Nephron progenitor cell (in vitro differentiated cells): ENCODE measurements around the gene TOM1L2.

ENCODE experiments used
- DNase-seq: peaks from one replicate; pipeline ENCODE4 v3.0.0; 2021
- H3K27ac Mint-ChIP-seq: 2 replicates; pipeline ENCODE4 v1.8.0; 2021; ENCODE audit warnings: mild to moderate bottlenecking, moderate library complexity, mixed read lengths
- H3K27me3 Mint-ChIP-seq: 2 replicates; pipeline ENCODE4 v1.8.0; 2021; ENCODE audit warnings: mild to moderate bottlenecking, low read depth, mixed read lengths; ENCODE audit not compliant: poor library complexity
- H3K36me3 Mint-ChIP-seq: 2 replicates; pipeline ENCODE4 v1.8.0; 2021; ENCODE audit warnings: low read depth, mixed read lengths
- H3K4me1 Mint-ChIP-seq: 2 replicates; pipeline ENCODE4 v1.8.0; 2021; ENCODE audit warnings: mixed read lengths
- H3K4me3 Mint-ChIP-seq: 2 replicates; pipeline ENCODE4 v1.8.0; 2021; ENCODE audit warnings: mild to moderate bottlenecking, moderate library complexity, mixed read lengths
- H3K9me3 Mint-ChIP-seq: 2 replicates; pipeline ENCODE4 v1.8.0; 2021; ENCODE audit warnings: mild to moderate bottlenecking, moderate library complexity, mixed read lengths
- CTCF ChIP-seq: fragments of 200-600 bp; sonication (generic); IDR thresholded peaks from 2 replicates; pipeline ENCODE4 v1.5.0; 2021; ENCODE audit warnings: antibody characterized with exemption

TOM1L2 gene

GRCh38 chr17:17839791-17840707 is 132.2 kb downstream of the TOM1L2 start:
- H3K36me3 Mint-ChIP-seq = no peaks in the 10 kb centered on the region
- H3K9me3 Mint-ChIP-seq = no peaks in the 10 kb centered on the region
- H3K27me3 Mint-ChIP-seq = no peaks in the 10 kb centered on the region
- DNase-seq = peak; percentile 83
- peak overlapping the region; percentile 81 for H3K27ac Mint-ChIP-seq
- peaks cover 50% of the 10 kb centered on the region for H3K4me1 Mint-ChIP-seq
- no peak for TF ChIP-seq CTCF
- peak overlapping the region; percentile 62 for H3K4me3 Mint-ChIP-seq

GRCh38 chr17:17837966-17838962 is 133.9 kb downstream of the TOM1L2 start:
- H3K4me1 Mint-ChIP-seq = peaks cover 67% of the 10 kb centered on the region

GRCh38 chr17:17837380-17837821 is 134.8 kb downstream of the TOM1L2 start:
- peaks cover 69% of the 10 kb centered on the region for H3K4me1 Mint-ChIP-seq
- no peaks in the 10 kb centered on the region for H3K9me3 Mint-ChIP-seq
- H3K36me3 Mint-ChIP-seq = peaks cover 7% of the 10 kb centered on the region
- H3K27ac Mint-ChIP-seq = peak overlapping the region; percentile 97
- H3K27me3 Mint-ChIP-seq = peaks cover 5% of the 10 kb centered on the region
- peak overlapping the region; percentile 90 for H3K4me3 Mint-ChIP-seq
- no peak for DNase-seq
- no peak for TF ChIP-seq CTCF

More at GRCh38 chr17:17837966-17838962, 133.9 kb downstream of the TOM1L2 start:
- peaks cover 2% of the 10 kb centered on the region for H3K27me3 Mint-ChIP-seq
- no peak for TF ChIP-seq CTCF
- peak overlapping the region; percentile 97 for H3K27ac Mint-ChIP-seq
- H3K4me3 Mint-ChIP-seq = peak overlapping the region; percentile 62
- no peaks in the 10 kb centered on the region for H3K9me3 Mint-ChIP-seq
- H3K36me3 Mint-ChIP-seq = peaks cover 6% of the 10 kb centered on the region
- DNase-seq = no peak

- Mint-ChIP-seq H3K27me3 (peaks cover 7% of the 10 kb centered on the region), H3K36me3 (peaks cover 12% of the 10 kb centered on the region), H3K27ac (peak within 1 kb of the TSS; percentile 97), H3K9me3 (no peaks in the 10 kb centered on the region), H3K4me3 (peak within 1 kb of the TSS; percentile 90), H3K4me1 (peaks cover 74% of the 10 kb centered on the region)
- DNase-seq = peak; percentile 78
- no peak for TF ChIP-seq CTCF
These were observed 135.3 kb downstream of the TOM1L2 start, which contains the start of gene SREBF1 for GRCh38 chr17:17836818-17837379. TSS of gene SREBF1 (minus strand) at chr17:17836986. CDS start at chr17:17836817, 169 bp downstream.

- DNase-seq = peak; percentile 99
- Mint-ChIP-seq H3K4me1 (peaks cover 76% of the 10 kb centered on the region), H3K9me3 (no peaks in the 10 kb centered on the region), H3K4me3 (peak overlapping the region; percentile 83), H3K36me3 (peaks cover 12% of the 10 kb centered on the region), H3K27ac (peak overlapping the region; percentile 66), H3K27me3 (peaks cover 7% of the 10 kb centered on the region)
- no peak for TF ChIP-seq CTCF
These were observed 135.9 kb downstream of the TOM1L2 start for GRCh38 chr17:17836250-17836817.
